Stimulated activated naive B cell treated with anti-CD40 and anti-IgM and Interleukin-4, amounts not matched to agents 10 μg/mL and 1 μg/mL and 100 μg/mL, for 72 hours (primary cell): Measurements from ENCODE around the gene YPEL3.

Source experiments
- ATAC-seq, 2 donors: fragments of 150-1000 bp; cut with Tn5 transposase; replicated peaks; 2 replicates each; pipeline ENCODE4 v1.10.0; 2021; ENCODE audit warnings: moderate library complexity in 1 of 2
- DNase-seq: peaks from one replicate; pipeline ENCODE4 v3.0.0; 2021
- H3K27ac Mint-ChIP-seq: one replicate; pipeline ENCODE4 v1.8.0; 2022; ENCODE audit warnings: mild to moderate bottlenecking, mixed read lengths
- H3K27me3 Mint-ChIP-seq, 2 donors: one replicate each; pipeline ENCODE4 v1.8.0; 2022; ENCODE audit warnings: mixed read lengths in 2 of 2
- H3K36me3 Mint-ChIP-seq, 2 donors: one replicate each; pipeline ENCODE4 v1.8.0; 2022; ENCODE audit warnings: mixed read lengths in 2 of 2, mild to moderate bottlenecking in 1 of 2
- H3K4me1 Mint-ChIP-seq, 2 donors: one replicate each; pipeline ENCODE4 v1.8.0; 2022; ENCODE audit warnings: mixed read lengths in 2 of 2, mild to moderate bottlenecking in 1 of 2
- H3K4me3 Mint-ChIP-seq, 2 donors: one replicate each; pipeline ENCODE4 v1.8.0; 2022; ENCODE audit warnings: mild to moderate bottlenecking in 2 of 2, mixed read lengths in 2 of 2, moderate library complexity in 1 of 2
- H3K9me3 Mint-ChIP-seq, 2 donors: one replicate each; pipeline ENCODE4 v1.8.0; 2022; ENCODE audit warnings: mixed read lengths in 2 of 2, mild to moderate bottlenecking in 1 of 2

Gene YPEL3, protein sequence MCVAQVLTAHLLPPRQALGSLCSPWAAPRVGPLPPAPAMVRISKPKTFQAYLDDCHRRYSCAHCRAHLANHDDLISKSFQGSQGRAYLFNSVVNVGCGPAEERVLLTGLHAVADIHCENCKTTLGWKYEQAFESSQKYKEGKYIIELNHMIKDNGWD

DNA sequence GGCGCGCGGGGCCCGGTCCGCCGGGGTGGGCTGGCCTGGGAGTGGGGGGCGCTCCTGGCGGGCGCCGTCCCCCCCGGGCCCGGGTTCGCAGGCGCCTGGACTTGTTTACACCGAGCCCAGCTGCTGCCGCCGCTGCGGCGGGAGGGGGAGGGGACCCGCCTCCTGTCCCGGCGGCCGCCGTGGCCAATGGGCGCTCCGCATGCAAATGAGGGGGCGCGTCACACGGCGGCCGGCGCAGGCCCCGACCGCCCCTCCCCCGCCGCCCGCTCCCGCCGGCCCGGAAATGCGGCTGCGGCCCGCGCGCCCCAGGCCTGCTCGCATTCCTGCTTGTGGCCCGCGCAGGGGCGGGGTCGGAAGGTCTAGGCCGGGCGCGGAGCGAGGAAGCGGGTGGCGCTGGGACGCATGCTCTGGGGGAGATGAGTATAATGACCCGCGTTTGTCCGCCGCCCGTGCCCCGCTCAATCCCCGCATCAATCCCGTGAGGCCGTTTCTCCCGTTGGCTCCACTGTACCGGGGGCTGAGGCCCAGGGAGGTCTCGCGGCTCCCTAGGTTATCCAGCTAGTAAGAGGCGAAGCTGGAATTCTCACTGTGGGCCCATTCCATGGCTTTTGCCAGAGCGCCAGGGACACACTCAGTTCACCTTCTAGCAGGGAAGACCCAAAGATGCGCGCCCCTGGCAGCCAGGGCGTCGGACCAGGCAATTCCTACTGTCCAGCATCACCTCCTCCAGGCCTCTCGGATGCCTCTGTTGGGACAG is at the start of gene YPEL3:
TSS of gene YPEL3 (minus strand) at position 109 of the 757 bp plus-strand sequence. CDS start 731 bp downstream, outside the sequence.
- Mint-ChIP-seq H3K27ac (peak within 1 kb of the TSS; percentile 97), H3K36me3 (peaks cover 29 to 30% of the 10 kb centered on the region in 2 donors), H3K4me1 (peaks cover 22 to 48% of the 10 kb centered on the region in 2 donors), H3K9me3 (peaks cover 13% of the 10 kb centered on the region in 2 donors), H3K27me3 (no peaks in the 10 kb centered on the region), H3K4me3 (peak within 1 kb of the TSS; percentile 91 to 95)
- DNase-seq (peak; percentile 83), ATAC-seq (peak; percentile 37 to 59)

DNA sequence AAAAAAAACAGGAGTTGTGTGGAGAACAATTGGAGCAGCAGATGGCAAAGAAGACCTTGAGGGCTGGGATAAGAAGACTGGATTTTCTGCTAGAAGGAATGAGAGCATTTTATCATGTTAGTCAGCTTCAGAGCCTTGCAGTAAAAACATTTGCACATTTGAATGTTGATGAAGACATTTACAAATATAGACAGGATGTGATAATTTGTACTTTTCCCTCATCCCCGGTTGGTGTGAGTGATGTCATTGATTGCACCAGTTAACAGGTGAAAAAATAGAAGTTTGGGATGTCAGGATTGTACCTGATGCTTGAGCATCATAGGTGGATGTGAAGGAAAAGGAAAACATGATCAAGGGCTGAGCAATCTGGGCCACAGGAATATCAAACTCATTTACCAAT is 49.6 kb upstream of the YPEL3 start:
- H3K27ac Mint-ChIP-seq: no peak overlapping the region
- H3K4me3 Mint-ChIP-seq: no peak overlapping the region
- peaks cover 2 to 4% of the 10 kb centered on the region in 2 donors for H3K36me3 Mint-ChIP-seq
- DNase-seq (no peak), ATAC-seq (no peak)
- H3K9me3 Mint-ChIP-seq: peaks cover 0 to 2% of the 10 kb centered on the region in 2 donors
- no peaks in the 10 kb centered on the region for H3K27me3 Mint-ChIP-seq
- peaks cover 0 to 5% of the 10 kb centered on the region in 2 donors for H3K4me1 Mint-ChIP-seq

DNA sequence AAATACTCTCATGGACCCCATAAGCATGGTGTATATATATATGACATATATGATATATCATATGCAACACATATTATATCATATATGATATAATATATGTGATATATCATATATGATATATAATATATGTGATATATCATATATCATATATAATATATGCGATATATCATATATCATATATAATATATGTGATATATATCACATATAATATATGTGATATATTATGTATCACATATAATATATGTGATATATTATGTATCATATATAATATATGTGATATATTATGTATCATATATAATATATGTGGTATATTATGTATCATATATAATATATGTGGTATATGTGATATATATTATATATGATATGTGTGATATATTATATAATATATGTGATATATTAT is 48.9 kb upstream of the YPEL3 start:
- no peak for DNase-seq
- Mint-ChIP-seq H3K27me3 (no peaks in the 10 kb centered on the region), H3K4me3 (no peak overlapping the region), H3K9me3 (peaks cover 0 to 2% of the 10 kb centered on the region in 2 donors), H3K27ac (no peak overlapping the region), H3K36me3 (peaks cover 2 to 4% of the 10 kb centered on the region in 2 donors), H3K4me1 (peaks cover 3 to 6% of the 10 kb centered on the region in 2 donors)
- ATAC-seq: no peak

DNA sequence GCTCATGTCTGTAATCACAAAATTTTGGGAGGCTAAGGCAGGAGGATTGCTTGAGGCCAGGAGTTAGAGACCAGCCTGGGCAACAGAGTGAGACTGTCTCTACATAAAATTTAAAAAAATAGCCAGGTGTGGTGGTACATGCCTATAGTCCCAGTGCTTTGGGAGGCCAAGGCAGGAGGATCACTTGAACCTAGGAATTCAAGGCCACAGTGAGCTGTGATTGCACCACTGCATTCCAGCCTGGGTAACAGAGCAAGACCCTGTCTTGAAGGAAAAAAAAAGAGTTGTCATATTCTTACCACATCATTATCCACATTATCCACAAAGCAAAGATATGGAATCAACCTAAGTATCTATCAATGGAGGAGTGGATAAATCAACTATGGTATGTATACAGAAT is 48.0 kb upstream of the YPEL3 start:
- DNase-seq (no peak), ATAC-seq (no peak)
- Mint-ChIP-seq H3K27ac (no peak overlapping the region), H3K36me3 (no peaks in the 10 kb centered on the region), H3K9me3 (no peaks in the 10 kb centered on the region), H3K4me3 (no peak overlapping the region), H3K27me3 (no peaks in the 10 kb centered on the region), H3K4me1 (peaks cover 9% of the 10 kb centered on the region in 2 donors)

DNA sequence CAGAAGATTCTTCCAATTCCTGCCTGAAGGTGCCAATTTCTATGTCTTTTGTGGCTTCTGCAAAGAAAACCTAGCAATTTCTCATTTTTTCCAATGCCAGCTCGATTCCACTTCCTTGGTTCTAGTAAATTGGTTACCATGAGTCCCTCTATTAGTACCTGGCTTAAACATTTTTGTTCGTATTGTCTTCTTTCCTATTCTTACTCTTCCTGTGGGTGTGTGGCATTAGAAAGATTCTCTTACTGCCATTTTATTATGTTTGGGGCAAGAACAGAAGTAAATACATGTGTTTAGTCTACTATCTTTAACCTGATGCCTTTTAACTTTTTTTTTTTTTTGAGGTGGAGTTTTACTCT is 47.3 kb upstream of the YPEL3 start:
- ATAC-seq (no peak), DNase-seq (no peak)
- H3K4me3 Mint-ChIP-seq: no peak overlapping the region
- H3K9me3 Mint-ChIP-seq: no peaks in the 10 kb centered on the region
- H3K4me1 Mint-ChIP-seq: peaks cover 9% of the 10 kb centered on the region in 2 donors
- no peaks in the 10 kb centered on the region for H3K27me3 Mint-ChIP-seq
- H3K36me3 Mint-ChIP-seq: no peaks in the 10 kb centered on the region
- H3K27ac Mint-ChIP-seq: no peak overlapping the region

DNA sequence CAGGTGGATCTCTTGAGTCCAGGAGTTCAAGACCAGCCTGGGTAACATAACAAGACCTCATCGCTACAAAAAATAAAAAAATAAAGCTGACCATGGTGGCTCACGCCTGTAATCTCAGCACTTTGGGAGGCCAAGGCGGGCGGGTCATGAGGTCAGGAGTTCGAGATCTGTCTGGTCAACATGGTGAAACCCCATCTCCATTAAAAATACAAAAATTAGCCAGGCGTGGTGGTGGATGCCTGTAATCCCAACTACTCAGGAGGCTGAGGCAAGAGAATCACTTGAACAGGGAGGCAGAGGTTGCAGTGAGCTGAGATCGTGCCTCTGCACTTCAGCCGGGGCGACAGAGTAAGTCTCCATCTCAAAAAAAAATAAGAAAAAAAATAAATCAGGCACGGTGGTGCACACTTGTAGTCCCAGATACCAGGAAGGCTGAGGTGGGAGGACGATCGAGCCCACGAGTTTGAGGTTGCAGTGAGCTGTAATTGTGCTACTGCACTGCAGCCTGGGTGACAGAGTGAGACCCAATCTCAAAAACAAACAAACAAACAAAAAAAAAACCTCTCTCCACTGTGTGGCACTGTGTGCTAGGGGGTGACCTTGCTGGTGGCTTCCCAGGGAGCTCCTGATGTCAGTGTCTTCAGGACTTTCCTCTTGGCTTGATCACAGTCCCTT is 46.8 kb upstream of the YPEL3 start:
- DNase-seq: no peak
- H3K27ac Mint-ChIP-seq: no peak overlapping the region
- H3K9me3 Mint-ChIP-seq: no peaks in the 10 kb centered on the region
- no peak overlapping the region for H3K4me3 Mint-ChIP-seq
- no peaks in the 10 kb centered on the region for H3K36me3 Mint-ChIP-seq
- peaks cover 9% of the 10 kb centered on the region in 2 donors for H3K4me1 Mint-ChIP-seq
- H3K27me3 Mint-ChIP-seq: no peaks in the 10 kb centered on the region
- peak; percentile 50 to 57 for ATAC-seq

DNA sequence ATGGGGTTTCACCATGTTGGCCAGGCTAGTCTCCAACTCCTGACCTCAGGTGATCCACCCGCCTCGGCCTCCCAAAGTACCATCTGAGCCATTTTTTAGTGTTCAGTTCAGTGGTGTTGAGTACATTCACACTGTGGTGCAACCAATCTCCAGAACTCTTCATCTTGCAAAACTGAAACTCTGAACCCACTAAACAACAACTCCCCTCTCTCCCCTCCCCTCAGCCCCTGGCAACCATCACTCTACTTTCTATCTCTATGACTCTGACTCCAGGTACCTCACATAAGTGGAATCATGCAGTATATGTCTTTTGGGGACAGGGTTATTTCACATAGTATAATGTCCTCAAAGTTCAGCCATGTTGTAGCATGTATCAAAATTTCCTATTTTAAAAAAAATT is 45.7 kb upstream of the YPEL3 start:
- Mint-ChIP-seq H3K4me1 (peaks cover 9% of the 10 kb centered on the region in 2 donors), H3K4me3 (no peak overlapping the region), H3K36me3 (no peaks in the 10 kb centered on the region), H3K27ac (no peak overlapping the region), H3K27me3 (no peaks in the 10 kb centered on the region), H3K9me3 (no peaks in the 10 kb centered on the region)
- DNase-seq (no peak), ATAC-seq (no peak)

DNA sequence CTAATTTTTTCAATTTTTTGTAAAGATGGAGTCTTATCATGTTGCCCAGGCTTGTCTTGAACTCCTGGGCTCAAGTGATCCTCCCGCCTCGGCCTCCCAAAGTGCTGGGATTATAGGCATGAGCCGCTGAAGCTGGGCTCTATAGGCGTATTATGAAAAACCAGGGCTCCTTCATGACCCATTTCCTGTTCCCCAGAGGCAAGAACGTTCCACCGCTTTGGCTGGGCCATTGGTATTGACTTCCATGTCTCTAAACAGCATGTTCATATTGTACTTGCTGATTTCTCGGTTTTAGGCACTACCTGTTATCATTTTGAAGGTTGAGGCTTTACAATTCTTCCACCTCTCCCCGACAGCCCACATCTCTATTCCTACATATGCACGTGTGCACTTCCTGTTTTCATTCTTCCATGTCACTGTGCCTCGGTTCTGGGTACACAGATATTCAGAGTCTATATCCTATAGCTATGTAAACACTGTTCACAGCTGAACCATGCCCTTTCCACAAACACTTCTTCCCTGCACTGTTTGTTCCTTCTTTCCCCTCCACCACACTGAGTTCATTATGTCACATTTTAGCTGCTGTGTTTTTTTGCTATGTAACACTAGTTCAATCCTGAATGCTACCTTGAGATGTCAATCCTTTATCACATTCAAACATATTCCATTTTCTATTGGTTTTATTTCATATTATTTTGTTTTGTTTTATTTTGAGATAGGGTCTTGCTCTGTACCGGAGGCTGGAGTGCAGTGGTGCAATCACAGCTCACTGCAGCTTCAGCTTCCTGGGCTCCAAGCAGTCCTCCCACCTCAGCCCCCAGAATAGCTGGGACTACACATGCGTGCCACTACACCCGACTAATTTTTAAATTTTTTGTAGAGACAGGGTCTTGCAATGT is 43.8 kb upstream of the YPEL3 start:
- H3K4me1 Mint-ChIP-seq: peaks cover 9% of the 10 kb centered on the region in 2 donors
- DNase-seq (no peak), ATAC-seq (peak in 1 of 2 donors; percentile 22)
- no peaks in the 10 kb centered on the region for H3K27me3 Mint-ChIP-seq
- no peak overlapping the region for H3K4me3 Mint-ChIP-seq
- H3K9me3 Mint-ChIP-seq: no peaks in the 10 kb centered on the region
- H3K36me3 Mint-ChIP-seq: no peaks in the 10 kb centered on the region
- H3K27ac Mint-ChIP-seq: no peak overlapping the region

DNA sequence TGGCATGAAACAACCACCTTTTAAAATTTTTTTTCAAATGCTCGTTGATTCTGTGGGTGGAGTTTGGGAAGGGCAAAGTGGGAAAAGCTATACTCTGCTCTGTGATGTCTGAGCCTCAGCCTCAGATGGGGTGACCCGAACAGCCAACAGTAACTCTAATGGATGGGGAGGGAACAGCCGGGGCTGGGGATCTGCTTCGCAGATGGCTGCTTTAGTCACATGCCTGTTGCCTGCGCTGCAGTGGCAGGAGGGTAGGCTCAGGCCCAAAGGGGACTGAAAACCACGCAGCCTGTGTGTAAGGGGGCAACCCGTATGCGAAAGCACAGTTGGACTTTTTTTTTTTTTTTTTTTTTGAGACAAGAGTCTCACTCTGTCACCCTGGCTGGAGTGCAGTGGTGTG is 41.9 kb upstream of the YPEL3 start:
- ATAC-seq (no peak), DNase-seq (no peak)
- H3K9me3 Mint-ChIP-seq: no peaks in the 10 kb centered on the region
- H3K27ac Mint-ChIP-seq: no peak overlapping the region
- H3K27me3 Mint-ChIP-seq: no peaks in the 10 kb centered on the region
- peaks cover 4 to 9% of the 10 kb centered on the region in 2 donors for H3K4me1 Mint-ChIP-seq
- H3K4me3 Mint-ChIP-seq: no peak overlapping the region
- H3K36me3 Mint-ChIP-seq: no peaks in the 10 kb centered on the region

DNA sequence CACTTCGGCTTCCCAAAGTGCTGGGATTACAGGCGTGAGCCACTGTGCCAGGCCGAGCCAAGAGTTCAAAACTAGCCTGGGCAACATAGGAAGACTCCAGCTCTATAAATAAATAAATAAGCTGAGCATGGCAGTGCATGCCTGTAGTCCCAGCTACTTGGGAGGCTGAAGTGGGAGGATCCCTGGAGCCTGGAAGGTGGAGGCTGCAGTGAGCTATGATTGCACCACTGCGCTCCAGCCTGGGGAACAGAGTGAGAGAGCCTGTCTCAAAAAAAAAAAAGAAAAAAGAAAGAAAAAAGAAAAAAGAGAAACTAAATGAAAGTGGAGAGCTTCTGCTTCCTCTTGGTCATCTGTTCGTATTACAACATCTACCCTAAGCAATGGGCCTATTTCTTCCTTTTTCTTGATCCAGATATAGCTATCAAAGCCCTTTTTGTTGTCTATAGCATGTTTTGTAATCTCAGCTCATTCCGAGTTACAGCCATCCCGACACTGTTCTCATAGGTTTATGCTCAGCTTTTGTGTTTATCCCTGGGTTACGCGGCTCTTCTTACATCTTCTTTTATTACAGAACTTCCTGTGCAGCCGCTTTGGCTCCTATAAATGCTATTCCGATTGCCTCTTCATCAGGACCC is 41.1 kb upstream of the YPEL3 start:
- peak overlapping the region; percentile 25 for H3K27ac Mint-ChIP-seq
- H3K9me3 Mint-ChIP-seq: no peaks in the 10 kb centered on the region
- peaks cover 4 to 9% of the 10 kb centered on the region in 2 donors for H3K4me1 Mint-ChIP-seq
- ATAC-seq: no peak
- H3K36me3 Mint-ChIP-seq: no peaks in the 10 kb centered on the region
- no peak for DNase-seq
- H3K27me3 Mint-ChIP-seq: no peaks in the 10 kb centered on the region
- H3K4me3 Mint-ChIP-seq: no peak overlapping the region

DNA sequence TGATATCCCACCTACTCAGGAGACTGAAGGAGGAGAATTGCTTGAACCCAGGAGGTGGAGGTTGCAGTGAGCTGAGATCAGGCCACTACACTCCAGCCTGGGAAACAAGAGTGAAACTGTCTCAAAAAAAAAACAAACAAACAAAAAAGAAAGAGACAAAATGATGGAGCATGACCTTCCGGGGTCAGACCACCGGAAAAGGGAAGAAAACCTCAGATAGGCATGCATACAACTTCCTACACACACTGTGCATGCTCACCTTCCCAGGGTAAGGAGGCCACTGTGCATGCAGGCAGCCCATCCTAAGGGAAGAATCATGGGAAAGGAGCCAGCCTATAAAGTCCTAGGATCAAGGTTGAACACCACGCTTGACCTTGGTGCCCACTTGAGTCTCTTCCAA is 36.6 kb upstream of the YPEL3 start:
- ATAC-seq (no peak), DNase-seq (no peak)
- no peaks in the 10 kb centered on the region for H3K27me3 Mint-ChIP-seq
- no peak overlapping the region for H3K4me3 Mint-ChIP-seq
- H3K27ac Mint-ChIP-seq: no peak overlapping the region
- no peaks in the 10 kb centered on the region for H3K9me3 Mint-ChIP-seq
- no peaks in the 10 kb centered on the region for H3K4me1 Mint-ChIP-seq
- no peaks in the 10 kb centered on the region for H3K36me3 Mint-ChIP-seq

DNA sequence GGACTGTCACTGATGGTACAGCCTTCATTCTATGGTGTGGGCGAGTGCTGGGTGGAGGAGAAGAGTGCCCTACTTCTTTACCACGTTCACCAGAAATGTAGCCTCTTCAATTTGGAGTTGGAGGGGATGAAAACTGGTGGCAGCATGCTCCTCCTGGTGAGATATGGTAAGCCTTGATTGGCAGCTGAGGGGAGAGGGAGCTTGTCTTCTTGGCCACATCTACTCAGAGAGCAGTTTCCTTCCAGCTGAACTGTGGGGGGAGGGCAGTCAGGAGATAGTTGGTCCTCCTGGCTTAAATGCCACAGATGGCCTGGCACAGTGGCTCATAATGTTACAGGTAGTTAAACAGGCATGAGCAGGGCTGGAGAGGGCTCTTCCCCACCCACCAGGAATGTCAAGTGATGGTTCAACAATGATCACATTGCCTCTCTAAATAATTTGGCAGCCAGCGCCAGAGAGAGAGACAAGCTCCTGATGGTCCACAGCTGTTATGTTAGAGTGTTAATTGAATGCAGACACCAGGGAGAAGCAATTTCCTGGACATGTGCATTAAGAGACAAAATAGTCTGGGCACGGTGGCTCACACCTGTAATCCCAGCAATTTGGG is 36.0 kb upstream of the YPEL3 start:
- no peak for ATAC-seq
- no peak for DNase-seq
- Mint-ChIP-seq H3K27me3 (no peaks in the 10 kb centered on the region), H3K36me3 (no peaks in the 10 kb centered on the region), H3K27ac (no peak overlapping the region), H3K9me3 (no peaks in the 10 kb centered on the region), H3K4me3 (no peak overlapping the region), H3K4me1 (peaks cover 3 to 5% of the 10 kb centered on the region in 2 donors)

DNA sequence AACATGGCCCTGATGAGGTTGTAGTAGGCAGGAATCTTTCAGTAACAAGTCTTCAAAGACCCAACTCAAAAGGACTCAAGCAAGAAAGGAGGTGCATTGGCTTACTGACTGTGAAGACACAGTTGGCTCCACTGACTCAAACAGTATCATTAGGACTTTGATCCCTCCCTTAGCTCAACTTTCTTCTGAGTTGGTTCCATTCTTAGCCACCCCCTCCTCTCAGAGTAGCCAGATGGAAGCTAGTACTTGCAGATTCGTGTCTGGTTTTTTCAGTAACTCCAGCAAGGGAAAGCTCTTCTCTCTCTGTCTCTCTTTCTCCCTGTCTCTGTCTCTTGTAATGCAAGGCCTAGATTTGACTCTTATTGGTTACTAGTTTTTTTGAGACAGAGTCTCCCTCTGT is 32.0 kb upstream of the YPEL3 start:
- no peaks in the 10 kb centered on the region for H3K27me3 Mint-ChIP-seq
- peaks cover 0 to 4% of the 10 kb centered on the region in 2 donors for H3K36me3 Mint-ChIP-seq
- H3K4me3 Mint-ChIP-seq: no peak overlapping the region
- H3K4me1 Mint-ChIP-seq: peaks cover 5 to 18% of the 10 kb centered on the region in 2 donors
- no peak for DNase-seq
- H3K27ac Mint-ChIP-seq: no peak overlapping the region
- H3K9me3 Mint-ChIP-seq: no peaks in the 10 kb centered on the region
- no peak for ATAC-seq
